GM13977 (cell line): ENCODE data around the gene PPP1R12C.

Source experiments
- DNase-seq: peaks from one replicate; pipeline ENCODE4 v3.0.0; 2012; ENCODE audit warnings: low spot score
- in situ Hi-C: fragments of 300-500 bp; cut with MboI; formaldehyde crosslinking; loops from one replicate; pipeline ENCODE4 v1.12.0; 2022; ENCODE audit warnings: low sequenced_read_pairs, low pct_unique_long_range_greater_than_20kb, mixed read lengths, inconsistent platforms; ENCODE audit not compliant: unreplicated experiment
- TF ChIP-seq, protein P1 (sequence below): IDR thresholded peaks from 2 replicates; pipeline ENCODE4 v1.5.1; 2012; ENCODE audit warnings: mild to moderate bottlenecking, control low read depth; ENCODE audit not compliant: insufficient read depth; ENCODE audit errors: extremely low read depth, missing control alignments

The PPP1R12C gene

DNA sequence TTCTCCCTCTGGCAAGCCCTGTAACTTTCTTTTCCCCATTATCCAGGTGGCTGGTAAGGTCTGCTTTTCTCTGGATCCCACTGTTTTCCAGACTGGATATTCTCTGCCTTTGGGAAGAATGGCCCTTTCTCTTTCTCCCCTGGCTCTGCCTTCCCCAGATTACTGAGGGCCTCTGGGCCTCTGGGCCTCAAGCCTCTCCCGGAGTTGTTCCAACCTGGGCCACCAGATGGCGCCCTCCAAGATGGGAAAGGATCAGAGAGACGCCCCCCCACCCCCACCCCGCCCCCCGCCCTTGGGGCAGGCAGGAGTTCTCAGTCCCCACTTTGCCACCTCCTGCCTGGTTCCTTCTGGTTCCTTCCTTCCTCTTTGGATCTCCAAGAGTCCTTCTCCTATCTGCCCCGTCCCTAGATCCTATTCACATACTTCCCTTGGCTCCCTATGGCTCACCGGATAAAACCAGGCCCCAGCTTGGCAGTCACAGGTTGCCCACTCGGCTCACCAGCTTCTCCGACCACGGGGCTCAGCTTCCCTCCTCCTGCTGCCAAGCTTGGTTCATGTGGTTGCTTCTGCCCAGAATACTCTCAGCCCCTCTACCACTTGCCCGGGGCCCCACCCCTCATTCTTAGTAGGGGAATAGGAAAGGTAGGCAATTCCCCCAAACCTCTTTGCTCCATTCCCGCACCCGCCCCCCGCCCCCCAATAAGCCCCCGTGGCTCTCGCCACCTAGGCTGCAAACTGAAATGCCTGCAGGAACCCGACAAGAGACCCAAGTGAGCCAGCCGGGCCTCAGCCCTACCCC, 28.7 kb downstream of the PPP1R12C start:
- peak; percentile 88 for DNase-seq
- in situ Hi-C loops: no loop called here
- TF ChIP-seq, protein P1, sequence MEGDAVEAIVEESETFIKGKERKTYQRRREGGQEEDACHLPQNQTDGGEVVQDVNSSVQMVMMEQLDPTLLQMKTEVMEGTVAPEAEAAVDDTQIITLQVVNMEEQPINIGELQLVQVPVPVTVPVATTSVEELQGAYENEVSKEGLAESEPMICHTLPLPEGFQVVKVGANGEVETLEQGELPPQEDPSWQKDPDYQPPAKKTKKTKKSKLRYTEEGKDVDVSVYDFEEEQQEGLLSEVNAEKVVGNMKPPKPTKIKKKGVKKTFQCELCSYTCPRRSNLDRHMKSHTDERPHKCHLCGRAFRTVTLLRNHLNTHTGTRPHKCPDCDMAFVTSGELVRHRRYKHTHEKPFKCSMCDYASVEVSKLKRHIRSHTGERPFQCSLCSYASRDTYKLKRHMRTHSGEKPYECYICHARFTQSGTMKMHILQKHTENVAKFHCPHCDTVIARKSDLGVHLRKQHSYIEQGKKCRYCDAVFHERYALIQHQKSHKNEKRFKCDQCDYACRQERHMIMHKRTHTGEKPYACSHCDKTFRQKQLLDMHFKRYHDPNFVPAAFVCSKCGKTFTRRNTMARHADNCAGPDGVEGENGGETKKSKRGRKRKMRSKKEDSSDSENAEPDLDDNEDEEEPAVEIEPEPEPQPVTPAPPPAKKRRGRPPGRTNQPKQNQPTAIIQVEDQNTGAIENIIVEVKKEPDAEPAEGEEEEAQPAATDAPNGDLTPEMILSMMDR: peak; percentile 77

- in situ Hi-C loops: no loop called here
- DNase-seq: no peak
- TF ChIP-seq, protein P1: no peak
These were observed 29.4 kb downstream of the PPP1R12C start for GRCh38 chr19:55088021-55088451.

- no peak for DNase-seq
- in situ Hi-C loops: no loop called here
- TF ChIP-seq, protein P1: no peak
These were observed 29.9 kb downstream of the PPP1R12C start for GRCh38 chr19:55087542-55087901.

- DNase-seq: peak; percentile 88
These were observed 30.5 kb downstream of the PPP1R12C start for GRCh38 chr19:55086730-55087541.

GRCh38 chr19:55085923-55086715, 31.3 kb downstream of the PPP1R12C start:
- peak; percentile 47 for DNase-seq
- in situ Hi-C loops: no loop called here
- TF ChIP-seq, protein P1: no peak

More at GRCh38 chr19:55086730-55087541, 30.5 kb downstream of the PPP1R12C start:
- in situ Hi-C loops: no loop called here
- TF ChIP-seq, protein P1: no peak

DNA sequence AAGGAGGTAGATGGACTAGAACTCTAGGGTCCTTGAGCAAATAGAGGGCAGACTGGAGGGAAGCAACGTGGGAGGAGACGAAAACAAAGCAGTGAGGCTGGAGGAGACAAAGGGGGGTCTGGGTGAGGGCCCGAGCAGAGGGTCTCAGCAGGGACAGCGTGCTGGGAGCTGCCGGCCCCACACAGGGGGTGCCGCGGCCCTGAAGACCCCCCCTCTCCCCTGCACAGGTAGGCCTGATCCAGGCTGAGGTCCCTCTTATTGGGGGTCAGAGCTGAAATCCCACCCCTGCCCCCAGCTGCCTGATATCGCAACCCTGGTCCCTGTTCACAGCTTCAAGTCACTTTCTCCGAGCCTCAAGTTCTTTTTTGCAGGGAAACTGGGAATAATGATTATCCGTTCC, 33.0 kb downstream of the PPP1R12C start:
- DNase-seq: no peak
- in situ Hi-C loops: no loop called here
- TF ChIP-seq, protein P1: no peak
